HL-60 (cell line): Measurements from ENCODE around the gene B9D1.

Experiments used
- POLR2AphosphoS5 ChIP-seq: IDR thresholded peaks from 2 replicates; pipeline ENCODE4 v1.6.1; 2012; ENCODE audit warnings: low read depth
- TF ChIP-seq, protein P1 (sequence below): IDR thresholded peaks from one replicate; pipeline ENCODE4 v1.5.1; 2011; ENCODE audit warnings: low read length, control low read depth, inconsistent platforms; ENCODE audit not compliant: insufficient read depth
- TF ChIP-seq, protein P2 (sequence below): IDR thresholded peaks from 2 replicates; pipeline ENCODE4 v1.6.1; 2012; ENCODE audit warnings: low read depth; ENCODE audit not compliant: insufficient replicate concordance

DNA sequence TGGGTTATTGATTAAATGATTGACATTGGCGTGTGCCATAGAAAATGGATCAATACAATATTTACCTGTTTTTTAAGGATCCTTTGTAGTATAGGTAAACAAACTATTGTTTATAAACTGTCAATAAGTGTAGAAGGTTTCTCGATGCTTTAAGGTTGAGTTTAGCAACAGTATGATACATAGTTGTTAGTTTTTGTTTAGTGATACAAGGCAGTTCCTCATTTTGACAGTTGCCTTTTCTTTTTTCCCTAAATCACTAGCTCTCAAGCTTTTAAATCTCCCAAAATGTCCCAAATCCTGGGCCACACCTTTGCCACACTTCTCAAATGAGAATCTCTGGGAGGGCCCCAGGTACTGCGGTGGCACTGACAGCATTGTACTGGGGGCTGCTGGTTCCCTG is 68.1 kb downstream of the B9D1 start:
- TF ChIP-seq, protein P1, sequence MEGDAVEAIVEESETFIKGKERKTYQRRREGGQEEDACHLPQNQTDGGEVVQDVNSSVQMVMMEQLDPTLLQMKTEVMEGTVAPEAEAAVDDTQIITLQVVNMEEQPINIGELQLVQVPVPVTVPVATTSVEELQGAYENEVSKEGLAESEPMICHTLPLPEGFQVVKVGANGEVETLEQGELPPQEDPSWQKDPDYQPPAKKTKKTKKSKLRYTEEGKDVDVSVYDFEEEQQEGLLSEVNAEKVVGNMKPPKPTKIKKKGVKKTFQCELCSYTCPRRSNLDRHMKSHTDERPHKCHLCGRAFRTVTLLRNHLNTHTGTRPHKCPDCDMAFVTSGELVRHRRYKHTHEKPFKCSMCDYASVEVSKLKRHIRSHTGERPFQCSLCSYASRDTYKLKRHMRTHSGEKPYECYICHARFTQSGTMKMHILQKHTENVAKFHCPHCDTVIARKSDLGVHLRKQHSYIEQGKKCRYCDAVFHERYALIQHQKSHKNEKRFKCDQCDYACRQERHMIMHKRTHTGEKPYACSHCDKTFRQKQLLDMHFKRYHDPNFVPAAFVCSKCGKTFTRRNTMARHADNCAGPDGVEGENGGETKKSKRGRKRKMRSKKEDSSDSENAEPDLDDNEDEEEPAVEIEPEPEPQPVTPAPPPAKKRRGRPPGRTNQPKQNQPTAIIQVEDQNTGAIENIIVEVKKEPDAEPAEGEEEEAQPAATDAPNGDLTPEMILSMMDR: no peak
- TF ChIP-seq, protein P2, sequence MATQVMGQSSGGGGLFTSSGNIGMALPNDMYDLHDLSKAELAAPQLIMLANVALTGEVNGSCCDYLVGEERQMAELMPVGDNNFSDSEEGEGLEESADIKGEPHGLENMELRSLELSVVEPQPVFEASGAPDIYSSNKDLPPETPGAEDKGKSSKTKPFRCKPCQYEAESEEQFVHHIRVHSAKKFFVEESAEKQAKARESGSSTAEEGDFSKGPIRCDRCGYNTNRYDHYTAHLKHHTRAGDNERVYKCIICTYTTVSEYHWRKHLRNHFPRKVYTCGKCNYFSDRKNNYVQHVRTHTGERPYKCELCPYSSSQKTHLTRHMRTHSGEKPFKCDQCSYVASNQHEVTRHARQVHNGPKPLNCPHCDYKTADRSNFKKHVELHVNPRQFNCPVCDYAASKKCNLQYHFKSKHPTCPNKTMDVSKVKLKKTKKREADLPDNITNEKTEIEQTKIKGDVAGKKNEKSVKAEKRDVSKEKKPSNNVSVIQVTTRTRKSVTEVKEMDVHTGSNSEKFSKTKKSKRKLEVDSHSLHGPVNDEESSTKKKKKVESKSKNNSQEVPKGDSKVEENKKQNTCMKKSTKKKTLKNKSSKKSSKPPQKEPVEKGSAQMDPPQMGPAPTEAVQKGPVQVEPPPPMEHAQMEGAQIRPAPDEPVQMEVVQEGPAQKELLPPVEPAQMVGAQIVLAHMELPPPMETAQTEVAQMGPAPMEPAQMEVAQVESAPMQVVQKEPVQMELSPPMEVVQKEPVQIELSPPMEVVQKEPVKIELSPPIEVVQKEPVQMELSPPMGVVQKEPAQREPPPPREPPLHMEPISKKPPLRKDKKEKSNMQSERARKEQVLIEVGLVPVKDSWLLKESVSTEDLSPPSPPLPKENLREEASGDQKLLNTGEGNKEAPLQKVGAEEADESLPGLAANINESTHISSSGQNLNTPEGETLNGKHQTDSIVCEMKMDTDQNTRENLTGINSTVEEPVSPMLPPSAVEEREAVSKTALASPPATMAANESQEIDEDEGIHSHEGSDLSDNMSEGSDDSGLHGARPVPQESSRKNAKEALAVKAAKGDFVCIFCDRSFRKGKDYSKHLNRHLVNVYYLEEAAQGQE: no peak
- TF ChIP-seq POLR2AphosphoS5: no peak
